Immature natural killer cell (primary cell): ENCODE measurements around the gene USP11. TPM values are rescaled to one million over a fixed set of nuclear protein-coding genes. Genes with fewer than 3 reads are reported as not detected.
A peak's percentile ranks its signal among the peaks of the same experiment; 100 is the strongest.

ENCODE experiments used
- DNase-seq, 3 donors: peaks; one replicate each; pipeline ENCODE4 v3.0.0; 2022; ENCODE audit warnings: mixed read lengths in 1 of 3
- H3K27ac Mint-ChIP-seq, 6 donors: one replicate each; pipeline ENCODE4 v1.8.0; 2020; ENCODE audit warnings: mixed read lengths in 6 of 6, mild to moderate bottlenecking in 5 of 6, inconsistent platforms in 4 of 6, moderate library complexity in 3 of 6
- H3K27me3 Mint-ChIP-seq, 3 donors: one replicate each; pipeline ENCODE4 v1.8.0; 2020 to 2021; ENCODE audit warnings: low read depth in 3 of 3, mild to moderate bottlenecking in 3 of 3, mixed read lengths in 3 of 3, moderate library complexity in 3 of 3, inconsistent platforms in 1 of 3
- H3K36me3 Mint-ChIP-seq, 3 donors: one replicate each; pipeline ENCODE4 v1.8.0; 2020; ENCODE audit warnings: mixed read lengths in 3 of 3, inconsistent platforms in 2 of 3, mild to moderate bottlenecking in 2 of 3
- H3K4me1 Mint-ChIP-seq, 2 donors: one replicate each; pipeline ENCODE4 v1.8.0; 2020; ENCODE audit warnings: inconsistent platforms in 2 of 2, mild to moderate bottlenecking in 2 of 2, mixed read lengths in 2 of 2, moderate library complexity in 1 of 2
- H3K4me3 Mint-ChIP-seq, 5 donors: one replicate each; pipeline ENCODE4 v1.8.0; 2020; ENCODE audit warnings: mild to moderate bottlenecking in 5 of 5, mixed read lengths in 5 of 5, inconsistent platforms in 3 of 5, moderate library complexity in 3 of 5
- H3K9me3 Mint-ChIP-seq, 6 donors: one replicate each; pipeline ENCODE4 v1.8.0; 2020; ENCODE audit warnings: mild to moderate bottlenecking in 6 of 6, mixed read lengths in 6 of 6, inconsistent platforms in 4 of 6, moderate library complexity in 3 of 6
- polyA plus RNA-seq, 3 donors: library from polyadenylated mRNA; unstranded; fragments of 300-500 nt; fragmentation: Illumina TruSeq; gene quantifications; one replicate each; pipeline ENCODE4 v1.2.3, GENCODE V29; 2021

USP11 gene
- polyA plus RNA-seq, 3 donors from 2014 or later = 70.8 to 112 (median 96.5) TPM

DNA sequence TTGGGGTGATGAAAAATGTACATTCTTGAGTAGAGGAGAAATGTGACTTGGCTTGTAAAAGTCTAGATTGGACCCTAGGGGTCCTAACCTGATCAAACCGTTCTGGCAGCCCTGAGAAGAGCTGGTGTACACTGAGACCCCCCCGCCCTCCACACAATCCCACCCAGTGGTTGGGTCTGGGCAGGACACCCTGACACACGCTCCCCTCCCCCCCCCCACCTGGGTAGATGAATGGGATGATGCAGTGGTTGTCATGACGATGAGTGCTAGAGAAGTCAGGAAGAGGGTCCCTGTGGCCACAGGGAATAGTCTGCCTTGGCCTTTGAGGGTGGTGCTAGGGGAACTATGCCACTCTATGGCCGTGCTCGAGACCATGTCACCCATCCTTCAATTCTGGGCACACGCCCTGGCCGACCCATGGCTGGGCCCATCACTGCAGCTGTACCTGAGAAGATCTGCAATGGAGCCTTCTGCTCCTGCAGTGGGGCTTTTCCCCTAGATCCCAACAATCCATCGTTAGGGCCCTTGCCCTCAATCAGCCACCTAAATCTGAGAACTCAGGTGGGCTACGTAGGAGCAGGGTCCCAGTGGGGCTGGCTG is 10.0 kb upstream of the USP11 start:
- H3K27ac Mint-ChIP-seq = peak overlapping the region in 1 of 6 donors; percentile 28
- H3K4me1 Mint-ChIP-seq = peaks cover 22 to 23% of the 10 kb centered on the region in 2 donors
- peaks cover 8 to 17% (median 12%) of the 10 kb centered on the region in 3 donors for H3K27me3 Mint-ChIP-seq
- H3K4me3 Mint-ChIP-seq = no peak overlapping the region
- H3K9me3 Mint-ChIP-seq = no peaks in the 10 kb centered on the region
- H3K36me3 Mint-ChIP-seq = peaks cover 6 to 44% (median 16%) of the 10 kb centered on the region in 3 donors
- no peak for DNase-seq

DNA sequence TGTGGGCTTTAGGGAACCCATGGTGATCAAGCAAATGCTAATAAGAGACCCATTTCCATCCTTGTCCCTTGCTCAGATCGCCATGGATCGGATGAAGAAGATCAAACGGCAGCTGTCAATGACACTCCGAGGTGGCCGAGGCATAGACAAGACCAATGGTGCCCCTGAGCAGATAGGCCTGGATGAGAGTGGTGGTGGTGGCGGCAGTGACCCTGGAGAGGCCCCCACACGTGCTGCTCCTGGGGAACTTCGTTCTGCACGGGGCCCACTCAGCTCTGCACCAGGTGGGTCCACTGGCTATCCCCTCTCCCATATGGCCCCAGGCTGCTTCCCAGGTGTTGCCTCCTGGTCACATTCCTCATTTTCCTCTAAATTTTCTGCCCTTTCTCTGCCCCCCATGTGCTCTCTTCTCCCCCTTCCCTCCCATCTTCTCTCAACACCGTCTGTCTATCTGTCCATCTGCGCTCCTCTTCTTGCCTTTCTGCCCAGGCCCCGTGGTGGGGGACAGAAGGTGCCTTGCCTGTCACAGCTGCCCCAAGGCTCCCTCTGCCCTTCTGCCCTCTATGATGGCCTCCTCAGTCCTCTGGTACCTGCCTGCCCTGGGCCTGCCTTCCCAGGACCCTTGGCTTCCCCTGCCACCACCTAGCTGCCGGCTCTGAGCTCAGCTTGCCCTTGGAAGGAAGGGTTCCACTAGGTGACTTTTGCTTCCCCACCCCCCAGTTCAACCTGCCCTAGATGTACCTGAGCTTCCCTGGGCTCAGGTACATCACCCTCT is 9.1 kb upstream of the USP11 start:
- DNase-seq = no peak
- H3K27me3 Mint-ChIP-seq = peaks cover 2 to 10% (median 4%) of the 10 kb centered on the region in 3 donors
- H3K9me3 Mint-ChIP-seq = no peaks in the 10 kb centered on the region
- no peak overlapping the region for H3K27ac Mint-ChIP-seq
- H3K4me1 Mint-ChIP-seq = peaks cover 22 to 23% of the 10 kb centered on the region in 2 donors
- peaks cover 6 to 50% (median 22%) of the 10 kb centered on the region in 3 donors for H3K36me3 Mint-ChIP-seq
- H3K4me3 Mint-ChIP-seq = no peak overlapping the region

GRCh38 chrX:47224266-47224895 is 8.4 kb upstream of the USP11 start:
- peaks cover 6 to 55% (median 26%) of the 10 kb centered on the region in 3 donors for H3K36me3 Mint-ChIP-seq
- DNase-seq = no peak
- peaks cover 18 to 19% of the 10 kb centered on the region in 2 donors for H3K4me1 Mint-ChIP-seq
- H3K27me3 Mint-ChIP-seq = peaks cover 2 to 7% (median 2%) of the 10 kb centered on the region in 3 donors
- H3K9me3 Mint-ChIP-seq = no peaks in the 10 kb centered on the region
- no peak overlapping the region for H3K27ac Mint-ChIP-seq
- H3K4me3 Mint-ChIP-seq = no peak overlapping the region

DNA sequence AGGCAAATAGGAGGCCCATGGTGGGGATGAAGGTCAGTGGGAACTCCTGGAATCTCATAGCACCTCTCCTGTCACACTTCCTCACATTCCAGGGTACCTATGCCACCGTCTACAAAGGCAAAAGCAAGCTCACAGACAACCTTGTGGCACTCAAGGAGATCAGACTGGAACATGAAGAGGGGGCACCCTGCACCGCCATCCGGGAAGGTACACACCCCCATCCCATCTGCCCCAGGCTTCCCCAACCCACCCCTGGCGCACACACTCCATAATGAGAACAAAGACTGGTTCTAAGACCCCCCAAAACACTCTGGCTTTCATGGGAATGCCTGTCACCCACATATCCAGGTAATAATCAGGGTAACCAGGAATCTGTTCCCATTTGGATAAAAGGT is 7.9 kb upstream of the USP11 start:
- DNase-seq = no peak
- Mint-ChIP-seq H3K4me3 (no peak overlapping the region), H3K9me3 (no peaks in the 10 kb centered on the region), H3K36me3 (peaks cover 6 to 57% (median 27%) of the 10 kb centered on the region in 3 donors), H3K4me1 (peaks cover 13 to 14% of the 10 kb centered on the region in 2 donors), H3K27me3 (peaks cover 2 to 7% (median 2%) of the 10 kb centered on the region in 3 donors), H3K27ac (no peak overlapping the region)

DNA sequence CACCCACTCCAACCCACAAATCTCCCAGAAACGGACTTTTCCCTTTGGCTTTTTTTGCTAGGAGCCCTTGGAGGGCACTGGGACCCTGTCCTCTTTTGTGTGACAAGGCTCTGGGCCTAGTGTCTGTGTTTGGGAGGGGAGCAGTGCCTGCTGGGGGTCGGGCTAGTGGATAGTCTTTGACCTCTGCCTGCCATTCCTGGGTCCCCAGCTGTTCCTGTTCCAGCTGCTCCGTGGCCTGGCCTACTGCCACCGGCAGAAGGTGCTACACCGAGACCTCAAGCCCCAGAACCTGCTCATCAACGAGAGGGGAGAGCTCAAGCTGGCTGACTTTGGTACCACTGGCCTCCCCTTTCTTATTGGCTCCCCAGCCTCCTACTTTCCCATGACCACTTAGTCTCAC is 6.7 kb upstream of the USP11 start:
- peaks cover 1 to 3% of the 10 kb centered on the region in 2 donors for H3K4me1 Mint-ChIP-seq
- H3K4me3 Mint-ChIP-seq = no peak overlapping the region
- peaks cover 6 to 57% (median 30%) of the 10 kb centered on the region in 3 donors for H3K36me3 Mint-ChIP-seq
- H3K27me3 Mint-ChIP-seq = peaks cover 0 to 7% (median 2%) of the 10 kb centered on the region in 3 donors
- peak overlapping the region in 3 of 6 donors; percentile 25 to 57 (median 46) for H3K27ac Mint-ChIP-seq
- H3K9me3 Mint-ChIP-seq = no peaks in the 10 kb centered on the region
- DNase-seq = no peak

- H3K27ac Mint-ChIP-seq = peak overlapping the region in 3 of 6 donors; percentile 25 to 57 (median 46)
- H3K4me3 Mint-ChIP-seq = no peak overlapping the region
- peaks cover under 1 to 3% of the 10 kb centered on the region in 2 donors for H3K4me1 Mint-ChIP-seq
- peaks cover 6 to 57% (median 30%) of the 10 kb centered on the region in 3 donors for H3K36me3 Mint-ChIP-seq
- no peaks in the 10 kb centered on the region for H3K9me3 Mint-ChIP-seq
- no peak for DNase-seq
- H3K27me3 Mint-ChIP-seq = peaks cover 0 to 7% (median 3%) of the 10 kb centered on the region in 3 donors
These were observed 6.1 kb upstream of the USP11 start for GRCh38 chrX:47226531-47227333.

GRCh38 chrX:47227334-47227583 is 5.5 kb upstream of the USP11 start:
- Mint-ChIP-seq H3K4me1 (peaks cover 0 to 6% of the 10 kb centered on the region in 2 donors), H3K27ac (no peak overlapping the region), H3K4me3 (no peak overlapping the region), H3K36me3 (peaks cover 6 to 53% (median 30%) of the 10 kb centered on the region in 3 donors), H3K27me3 (peaks cover 0 to 4% (median 3%) of the 10 kb centered on the region in 3 donors), H3K9me3 (no peaks in the 10 kb centered on the region)
- no peak for DNase-seq

DNA sequence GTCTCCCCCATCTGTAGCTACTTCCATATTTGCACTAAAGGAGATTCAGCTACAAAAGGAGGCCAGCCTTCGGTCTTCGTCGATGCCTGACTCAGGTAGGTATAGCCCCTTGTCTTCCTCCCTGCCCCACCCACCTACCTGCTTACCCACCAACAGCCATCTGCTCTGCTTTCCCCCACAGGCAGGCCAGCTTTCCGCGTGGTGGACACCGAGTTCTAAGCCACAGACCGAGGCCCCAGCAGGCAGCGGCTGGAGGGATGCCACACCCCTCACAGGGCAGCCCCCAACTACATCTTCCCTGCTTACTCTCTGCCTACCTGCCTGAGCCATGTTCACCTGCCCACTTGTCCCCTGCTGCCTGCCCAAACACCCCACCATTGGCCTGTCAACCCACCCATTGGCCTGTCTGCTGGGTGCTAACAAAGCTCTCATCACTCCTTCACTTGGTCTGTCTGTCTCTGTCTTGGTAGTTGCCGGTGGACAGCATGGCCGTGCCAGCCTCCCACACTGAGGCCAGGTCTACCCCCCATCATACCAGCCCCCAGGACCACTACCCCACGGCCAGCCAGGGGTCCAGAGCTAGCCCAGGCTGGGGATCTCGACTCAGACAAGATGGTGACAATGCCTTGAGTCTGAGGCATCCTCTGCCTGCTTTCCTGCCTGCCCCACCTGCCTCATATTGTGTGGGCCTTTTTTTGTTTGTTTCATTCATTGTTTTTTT is 4.1 kb upstream of the USP11 start:
- no peak overlapping the region for H3K4me3 Mint-ChIP-seq
- no peak for DNase-seq
- H3K9me3 Mint-ChIP-seq = no peaks in the 10 kb centered on the region
- H3K27me3 Mint-ChIP-seq = peaks cover 10 to 14% (median 10%) of the 10 kb centered on the region in 3 donors
- H3K36me3 Mint-ChIP-seq = peaks cover 6 to 48% (median 30%) of the 10 kb centered on the region in 3 donors
- peaks cover 8 to 18% of the 10 kb centered on the region in 2 donors for H3K4me1 Mint-ChIP-seq
- H3K27ac Mint-ChIP-seq = peak overlapping the region in 1 of 6 donors; percentile 20

GRCh38 chrX:47229427-47229826 is 3.4 kb upstream of the USP11 start:
- H3K36me3 Mint-ChIP-seq = peaks cover 6 to 43% (median 30%) of the 10 kb centered on the region in 3 donors
- no peak overlapping the region for H3K27ac Mint-ChIP-seq
- no peak overlapping the region for H3K4me3 Mint-ChIP-seq
- DNase-seq = no peak
- no peaks in the 10 kb centered on the region for H3K9me3 Mint-ChIP-seq
- H3K27me3 Mint-ChIP-seq = peaks cover 10 to 20% (median 12%) of the 10 kb centered on the region in 3 donors
- H3K4me1 Mint-ChIP-seq = peaks cover 12 to 25% of the 10 kb centered on the region in 2 donors

DNA sequence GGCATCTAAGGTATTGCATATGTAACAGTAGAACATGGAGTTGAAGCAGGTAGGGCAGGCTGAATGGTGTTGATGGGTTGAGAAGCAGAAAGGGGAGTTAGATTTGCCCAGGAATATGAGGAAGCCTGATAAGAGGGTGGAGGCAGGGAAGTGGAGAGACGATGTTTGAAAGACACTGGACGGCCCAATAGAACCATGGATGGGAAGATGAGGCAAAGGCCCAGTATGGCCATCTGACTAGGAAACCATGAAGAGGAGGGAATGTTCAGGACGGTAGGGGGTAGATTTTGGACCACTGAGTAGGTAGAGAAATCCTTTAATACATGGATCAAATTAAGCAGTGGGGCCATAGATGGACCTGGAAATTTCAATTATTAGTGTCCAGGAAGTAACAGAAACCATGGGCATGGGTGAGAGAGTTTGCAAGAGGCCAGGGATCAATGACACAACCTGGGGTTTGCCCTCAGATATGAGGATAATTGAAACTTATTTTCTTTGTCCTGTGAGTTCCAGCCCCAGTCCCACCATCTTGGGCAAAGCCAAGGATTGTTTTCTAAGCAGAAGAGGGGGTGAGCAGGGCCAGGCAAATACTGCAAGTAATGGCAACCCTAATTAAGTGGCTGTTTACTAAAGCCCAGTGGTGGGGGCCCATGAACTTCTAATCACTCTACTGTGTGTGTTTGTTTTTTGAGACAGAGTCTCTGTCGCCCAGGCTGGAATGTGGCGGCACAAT is 2.5 kb upstream of the USP11 start:
- DNase-seq = no peak
- no peaks in the 10 kb centered on the region for H3K9me3 Mint-ChIP-seq
- H3K4me3 Mint-ChIP-seq = no peak overlapping the region
- H3K36me3 Mint-ChIP-seq = peaks cover 5 to 34% (median 29%) of the 10 kb centered on the region in 3 donors
- H3K4me1 Mint-ChIP-seq = peaks cover 12 to 34% of the 10 kb centered on the region in 2 donors
- H3K27me3 Mint-ChIP-seq = peaks cover 10 to 20% (median 14%) of the 10 kb centered on the region in 3 donors
- H3K27ac Mint-ChIP-seq = peak overlapping the region in 3 of 6 donors; percentile 7 to 36 (median 31)

GRCh38 chrX:47231167-47231566 is 1.6 kb upstream of the USP11 start:
- DNase-seq = no peak
- peaks cover 15 to 43% of the 10 kb centered on the region in 2 donors for H3K4me1 Mint-ChIP-seq
- peaks cover 10 to 18% (median 16%) of the 10 kb centered on the region in 3 donors for H3K27me3 Mint-ChIP-seq
- peak overlapping the region in 5 of 6 donors; percentile 36 to 98 (median 96) for H3K27ac Mint-ChIP-seq
- H3K36me3 Mint-ChIP-seq = peaks cover 0 to 28% (median 24%) of the 10 kb centered on the region in 3 donors
- peak overlapping the region in 1 of 5 donors; percentile 64 for H3K4me3 Mint-ChIP-seq
- H3K9me3 Mint-ChIP-seq = no peaks in the 10 kb centered on the region

GRCh38 chrX:47232197-47232802 is 509 bp upstream of the USP11 start:
- Mint-ChIP-seq H3K9me3 (no peaks in the 10 kb centered on the region), H3K36me3 (peaks cover 0 to 18% (median 15%) of the 10 kb centered on the region in 3 donors), H3K4me1 (peaks cover 17 to 53% of the 10 kb centered on the region in 2 donors), H3K27me3 (peaks cover 10 to 21% (median 18%) of the 10 kb centered on the region in 3 donors), H3K4me3 (peak overlapping the region; percentile 84 to 97 (median 95)), H3K27ac (peak overlapping the region; percentile 96 to 99 (median 96))
- no peak for DNase-seq
